Dendritic cell treated with granulocyte-macrophage colony-stimulating factor and Interleukin-4, amounts not matched to agents 40 ng/mL and 50 ng/mL, for 4 days (primary cell): ENCODE data around the gene MAOA.

Experiments
- H3K27ac Mint-ChIP-seq: one replicate; pipeline ENCODE4 v1.8.0; 2022; ENCODE audit warnings: mild to moderate bottlenecking, mixed read lengths
- H3K27me3 Mint-ChIP-seq: one replicate; pipeline ENCODE4 v1.8.0; 2022; ENCODE audit warnings: mild to moderate bottlenecking, mixed read lengths
- H3K36me3 Mint-ChIP-seq: one replicate; pipeline ENCODE4 v1.8.0; 2022; ENCODE audit warnings: low read depth, mixed read lengths
- H3K4me1 Mint-ChIP-seq: one replicate; pipeline ENCODE4 v1.8.0; 2022; ENCODE audit warnings: low read depth, mixed read lengths
- H3K4me3 Mint-ChIP-seq: one replicate; pipeline ENCODE4 v1.8.0; 2022; ENCODE audit warnings: mild to moderate bottlenecking, moderate library complexity, mixed read lengths
- H3K9me3 Mint-ChIP-seq: one replicate; pipeline ENCODE4 v1.8.0; 2022; ENCODE audit warnings: mixed read lengths
- intact Hi-C: fragments of 100-400 bp; cut with micrococcal nuclease; formaldehyde crosslinking; loops from one replicate; pipeline ENCODE4 v1.15.0; 2022

The MAOA gene

GRCh38 chrX:43734444-43734843 lies 78.3 kb downstream of the MAOA start:
- intact Hi-C loops: no loop called here
- Mint-ChIP-seq H3K4me3 (no peak overlapping the region), H3K36me3 (peaks cover 71% of the 10 kb centered on the region), H3K27ac (no peak overlapping the region), H3K27me3 (no peaks in the 10 kb centered on the region), H3K4me1 (peaks cover 6% of the 10 kb centered on the region), H3K9me3 (no peaks in the 10 kb centered on the region)

DNA sequence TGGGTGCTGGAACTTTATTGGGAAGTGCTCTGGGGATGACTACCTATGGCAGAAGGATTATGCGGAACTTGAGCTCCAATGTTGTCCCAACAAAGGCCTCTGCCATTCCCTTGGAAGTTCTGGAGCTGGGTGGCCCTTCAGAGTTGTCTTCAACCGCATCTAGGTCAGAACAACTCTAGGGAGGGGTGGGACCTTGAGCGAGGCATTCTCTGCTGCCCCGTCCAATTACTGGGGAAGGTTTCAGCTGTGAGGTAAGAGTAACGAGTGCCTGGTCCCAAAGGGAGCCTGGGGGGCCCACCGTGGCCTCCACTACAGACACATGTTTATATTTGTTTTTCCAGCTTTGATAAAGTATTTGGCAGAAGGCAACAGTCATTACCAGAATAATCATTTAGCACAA lies 79.4 kb downstream of the MAOA start:
- intact Hi-C loops: no loop called here
- H3K9me3 Mint-ChIP-seq: no peaks in the 10 kb centered on the region
- no peaks in the 10 kb centered on the region for H3K27me3 Mint-ChIP-seq
- peaks cover 70% of the 10 kb centered on the region for H3K36me3 Mint-ChIP-seq
- no peak overlapping the region for H3K4me3 Mint-ChIP-seq
- no peak overlapping the region for H3K27ac Mint-ChIP-seq
- H3K4me1 Mint-ChIP-seq: peaks cover 5% of the 10 kb centered on the region

- Mint-ChIP-seq H3K27me3 (no peaks in the 10 kb centered on the region), H3K36me3 (peaks cover 70% of the 10 kb centered on the region), H3K27ac (no peak overlapping the region), H3K4me1 (peaks cover under 1% of the 10 kb centered on the region), H3K9me3 (no peaks in the 10 kb centered on the region), H3K4me3 (no peak overlapping the region)
- intact Hi-C loops: no loop called here
Observed at GRCh38 chrX:43735957-43736356, 79.9 kb downstream of the MAOA start.

DNA sequence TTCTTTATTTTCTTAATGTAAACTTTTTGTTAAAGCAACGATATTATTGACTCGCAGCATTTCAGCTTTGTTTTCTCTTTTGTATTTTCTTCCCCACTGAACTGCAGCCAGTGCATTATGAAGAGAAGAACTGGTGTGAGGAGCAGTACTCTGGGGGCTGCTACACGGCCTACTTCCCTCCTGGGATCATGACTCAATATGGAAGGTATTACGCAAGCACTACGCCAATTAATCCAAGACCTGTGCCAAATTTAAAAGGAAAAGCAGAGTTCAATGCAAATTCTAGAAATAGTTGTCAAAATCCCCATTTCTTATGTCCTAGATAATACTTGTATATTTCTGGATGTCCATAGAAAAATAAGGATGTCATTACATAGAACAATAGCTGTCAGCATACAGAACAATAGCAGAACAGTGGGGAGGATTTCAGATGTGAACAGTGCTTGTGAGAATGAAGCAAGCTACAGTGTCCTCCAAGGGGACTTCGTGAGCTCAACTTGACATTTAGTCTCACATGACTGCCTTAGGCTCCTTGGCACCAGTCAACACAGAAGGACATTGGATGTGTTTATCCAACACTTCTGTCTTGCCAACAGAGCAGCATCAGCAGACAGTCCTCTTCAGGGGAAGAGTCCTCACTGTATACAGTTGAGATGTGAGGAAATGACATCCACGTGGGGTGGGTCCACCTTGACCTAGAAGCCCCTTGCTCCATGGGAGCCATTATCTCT lies 85.9 kb downstream of the MAOA start:
- no peaks in the 10 kb centered on the region for H3K9me3 Mint-ChIP-seq
- H3K27ac Mint-ChIP-seq: no peak overlapping the region
- H3K4me3 Mint-ChIP-seq: no peak overlapping the region
- H3K4me1 Mint-ChIP-seq: no peaks in the 10 kb centered on the region
- no peaks in the 10 kb centered on the region for H3K27me3 Mint-ChIP-seq
- H3K36me3 Mint-ChIP-seq: peaks cover 61% of the 10 kb centered on the region
- intact Hi-C loops: no loop called here

GRCh38 chrX:43743100-43743822 lies 87.2 kb downstream of the MAOA start:
- H3K27ac Mint-ChIP-seq: peak overlapping the region; percentile 32
- no peaks in the 10 kb centered on the region for H3K4me1 Mint-ChIP-seq
- no peak overlapping the region for H3K4me3 Mint-ChIP-seq
- no peaks in the 10 kb centered on the region for H3K27me3 Mint-ChIP-seq
- no peaks in the 10 kb centered on the region for H3K9me3 Mint-ChIP-seq
- H3K36me3 Mint-ChIP-seq: peaks cover 55% of the 10 kb centered on the region
- intact Hi-C loops: no loop called here

GRCh38 chrX:43744284-43744683 lies 88.2 kb downstream of the MAOA start:
- H3K27ac Mint-ChIP-seq: no peak overlapping the region
- no peaks in the 10 kb centered on the region for H3K9me3 Mint-ChIP-seq
- intact Hi-C loops: no loop called here
- H3K4me3 Mint-ChIP-seq: no peak overlapping the region
- H3K27me3 Mint-ChIP-seq: no peaks in the 10 kb centered on the region
- H3K4me1 Mint-ChIP-seq: no peaks in the 10 kb centered on the region
- H3K36me3 Mint-ChIP-seq: peaks cover 52% of the 10 kb centered on the region

DNA sequence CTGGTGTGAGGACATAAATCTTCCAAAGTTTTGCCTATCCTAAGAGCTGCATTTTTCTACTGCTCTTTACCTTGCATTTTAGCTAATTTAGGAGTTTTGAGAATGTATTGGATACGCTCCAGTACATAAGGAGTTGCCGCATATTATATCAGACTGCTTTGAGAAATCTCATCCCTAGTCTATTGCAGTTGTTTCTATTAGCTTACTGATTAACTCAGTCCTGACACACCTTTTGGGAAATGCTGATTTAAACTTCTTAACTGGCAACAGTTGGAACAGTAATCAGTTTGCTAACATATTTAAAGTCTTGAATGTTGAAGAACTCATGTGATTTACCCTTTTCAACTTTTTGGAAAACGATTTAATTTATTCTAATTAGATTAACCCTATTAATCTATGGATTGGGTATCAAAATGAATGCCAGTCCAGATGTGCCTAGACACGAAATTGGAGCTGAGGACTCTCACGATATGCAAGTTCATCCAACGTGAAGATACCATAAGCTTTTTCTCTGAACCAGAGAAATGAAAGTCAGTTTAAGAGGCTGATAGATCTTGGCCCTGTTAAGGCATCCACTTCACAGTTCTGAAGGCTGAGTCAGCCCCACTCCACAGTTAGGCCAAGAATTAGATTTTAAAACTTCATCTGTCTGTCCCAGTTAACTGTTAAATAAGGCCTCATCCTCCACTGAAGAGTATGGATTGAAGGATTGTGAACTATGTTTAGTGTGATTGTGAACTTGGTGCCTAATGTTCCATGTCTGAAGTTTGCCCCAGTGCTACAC lies 90.0 kb downstream of the MAOA start:
- Mint-ChIP-seq H3K27ac (no peak overlapping the region), H3K9me3 (no peaks in the 10 kb centered on the region), H3K4me3 (no peak overlapping the region), H3K36me3 (peaks cover 44% of the 10 kb centered on the region), H3K27me3 (no peaks in the 10 kb centered on the region), H3K4me1 (peaks cover 9% of the 10 kb centered on the region)
- intact Hi-C loops: no loop called here

GRCh38 chrX:43747476-43747875 lies 91.4 kb downstream of the MAOA start:
- H3K4me1 Mint-ChIP-seq: peaks cover 11% of the 10 kb centered on the region
- peaks cover 34% of the 10 kb centered on the region for H3K36me3 Mint-ChIP-seq
- intact Hi-C loops: no loop called here
- no peak overlapping the region for H3K27ac Mint-ChIP-seq
- no peaks in the 10 kb centered on the region for H3K27me3 Mint-ChIP-seq
- H3K4me3 Mint-ChIP-seq: no peak overlapping the region
- H3K9me3 Mint-ChIP-seq: no peaks in the 10 kb centered on the region

DNA sequence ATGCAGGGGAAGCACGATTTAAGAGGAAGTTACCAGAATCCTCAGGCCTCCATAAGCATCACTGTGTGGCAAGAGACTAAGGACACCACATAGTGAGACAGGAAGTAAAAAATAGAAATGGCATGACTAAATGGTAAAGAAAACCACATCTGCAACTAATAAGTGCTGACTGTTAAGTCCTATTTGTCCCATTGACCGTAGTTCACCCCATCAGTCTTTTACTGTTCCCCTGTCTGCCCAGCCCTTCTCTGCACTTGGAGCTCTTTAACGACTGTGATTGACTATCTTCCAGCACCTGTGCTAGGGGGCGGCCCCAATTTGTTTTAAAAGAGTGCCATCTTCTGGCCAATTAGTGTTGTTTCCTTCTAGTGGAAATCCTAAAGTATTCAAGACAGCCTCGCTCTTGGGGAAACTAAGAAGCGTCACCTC lies 94.2 kb downstream of the MAOA start:
- intact Hi-C loops: loop anchor here (2.0 to 5.0 kb wide), 2 partner anchors 93 to 191 kb away; partner anchors contain the start of gene MAOA
- Mint-ChIP-seq H3K27me3 (no peaks in the 10 kb centered on the region), H3K4me3 (no peak overlapping the region), H3K4me1 (peaks cover 16% of the 10 kb centered on the region), H3K9me3 (no peaks in the 10 kb centered on the region), H3K27ac (peak overlapping the region; percentile 69), H3K36me3 (peaks cover 6% of the 10 kb centered on the region)

DNA sequence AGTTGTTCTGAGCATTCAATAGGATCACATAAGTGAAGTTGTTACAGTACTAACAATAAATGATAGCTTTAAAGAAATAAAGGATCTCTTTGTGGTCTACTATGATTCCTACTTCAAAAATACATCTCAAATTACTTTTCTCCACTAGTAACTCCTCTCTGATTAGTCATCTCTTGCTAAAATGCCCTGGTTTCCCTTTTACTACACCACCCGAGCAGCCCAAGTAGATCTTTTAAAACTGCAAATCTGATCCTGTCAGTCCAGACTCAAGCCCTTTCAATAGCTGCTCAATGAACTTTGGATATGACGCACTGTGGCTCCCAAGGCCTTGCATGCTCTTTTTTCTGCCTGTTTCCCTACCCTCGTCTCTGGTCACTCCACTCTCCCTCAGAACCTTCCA lies 97.5 kb downstream of the MAOA start:
- no peaks in the 10 kb centered on the region for H3K9me3 Mint-ChIP-seq
- H3K27me3 Mint-ChIP-seq: no peaks in the 10 kb centered on the region
- H3K4me3 Mint-ChIP-seq: no peak overlapping the region
- peaks cover 16% of the 10 kb centered on the region for H3K4me1 Mint-ChIP-seq
- H3K27ac Mint-ChIP-seq: no peak overlapping the region
- intact Hi-C loops: loop anchor here (5.0 kb wide), 1 partner anchor 96 kb away; the partner anchor contains the start of gene MAOA
- H3K36me3 Mint-ChIP-seq: no peaks in the 10 kb centered on the region

DNA sequence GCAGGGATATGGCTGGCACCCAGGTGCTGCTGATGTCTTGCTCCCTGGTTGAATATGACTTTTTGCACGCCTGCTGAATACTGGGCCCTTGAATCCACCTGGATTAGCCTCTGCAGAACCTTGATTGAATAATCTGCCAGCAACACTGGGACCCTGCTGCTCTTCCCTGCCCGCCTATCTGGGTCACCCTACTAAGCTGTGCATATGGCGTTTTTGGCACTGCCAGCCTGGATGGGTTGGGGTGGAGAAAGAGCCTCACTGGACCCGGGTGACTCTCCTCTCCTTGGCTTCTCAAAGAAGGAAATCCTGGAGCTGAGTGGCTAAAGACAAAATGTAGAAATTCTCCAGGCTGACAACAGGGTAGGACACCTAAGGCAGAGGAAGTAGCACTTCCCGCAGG lies 100.0 kb downstream of the MAOA start:
- Mint-ChIP-seq H3K27ac (no peak overlapping the region), H3K9me3 (no peaks in the 10 kb centered on the region), H3K27me3 (no peaks in the 10 kb centered on the region), H3K4me1 (peaks cover 8% of the 10 kb centered on the region), H3K4me3 (no peak overlapping the region), H3K36me3 (no peaks in the 10 kb centered on the region)
- intact Hi-C loops: no loop called here

- H3K27ac Mint-ChIP-seq: no peak overlapping the region
- H3K27me3 Mint-ChIP-seq: no peaks in the 10 kb centered on the region
- peaks cover 6% of the 10 kb centered on the region for H3K4me1 Mint-ChIP-seq
- H3K36me3 Mint-ChIP-seq: no peaks in the 10 kb centered on the region
- no peaks in the 10 kb centered on the region for H3K9me3 Mint-ChIP-seq
- H3K4me3 Mint-ChIP-seq: no peak overlapping the region
- intact Hi-C loops: no loop called here
Observed at GRCh38 chrX:43758044-43758443, 101.9 kb downstream of the MAOA start.

GRCh38 chrX:43785930-43786591 lies 130.0 kb downstream of the MAOA start:
- intact Hi-C loops: no loop called here
- Mint-ChIP-seq H3K9me3 (no peaks in the 10 kb centered on the region), H3K36me3 (no peaks in the 10 kb centered on the region), H3K27ac (no peak overlapping the region), H3K27me3 (no peaks in the 10 kb centered on the region), H3K4me1 (no peaks in the 10 kb centered on the region), H3K4me3 (no peak overlapping the region)
